Measurements from ENCODE around the gene TIAM1.
A peak's percentile ranks its signal among the peaks of the same experiment; 100 is the strongest.

TIAM1 gene

DNA sequence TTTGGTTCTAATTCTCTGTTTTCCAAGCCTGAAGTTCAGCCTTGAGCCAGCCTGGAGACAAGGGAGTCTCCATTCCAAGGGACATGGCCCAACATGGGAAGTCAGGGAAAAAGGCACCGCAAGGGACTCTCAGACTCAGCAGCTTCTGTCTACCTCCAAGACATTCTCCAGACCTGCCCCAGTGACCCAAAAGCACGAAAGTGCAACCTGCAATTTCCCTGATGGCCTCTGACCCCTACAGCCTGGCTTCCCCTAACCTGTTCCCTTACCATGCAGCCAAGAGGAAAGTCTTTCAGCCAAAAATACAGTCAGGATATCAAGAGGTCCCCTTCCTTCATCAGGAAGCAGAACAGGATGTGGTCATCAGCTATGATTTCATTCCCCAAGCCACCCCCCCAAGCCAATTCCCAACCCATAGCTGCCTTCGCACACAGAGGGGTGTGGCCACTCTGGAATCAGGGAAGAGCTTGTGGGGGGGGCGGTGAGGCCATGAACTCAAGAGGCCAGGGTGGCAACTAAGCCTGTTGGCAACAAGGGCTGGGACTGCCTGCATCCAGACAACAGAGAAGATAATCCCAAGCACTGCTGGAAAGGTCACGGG is 59.2 kb downstream of the TIAM1 start:
- DNase-seq (ENCODE audit: extremely low read depth, low read depth), result no peak
- no peak for TF ChIP-seq CTCF (IDR thresholded peaks at IDR 0.05; ENCODE audit: low read depth, low read length)

GRCh38 chr21:31283025-31283424 is 61.0 kb downstream of the TIAM1 start:
- no peak for DNase-seq (ENCODE audit: extremely low read depth, low read depth)
- no peak for TF ChIP-seq CTCF (IDR thresholded peaks at IDR 0.05; ENCODE audit: low read depth, low read length)

DNA sequence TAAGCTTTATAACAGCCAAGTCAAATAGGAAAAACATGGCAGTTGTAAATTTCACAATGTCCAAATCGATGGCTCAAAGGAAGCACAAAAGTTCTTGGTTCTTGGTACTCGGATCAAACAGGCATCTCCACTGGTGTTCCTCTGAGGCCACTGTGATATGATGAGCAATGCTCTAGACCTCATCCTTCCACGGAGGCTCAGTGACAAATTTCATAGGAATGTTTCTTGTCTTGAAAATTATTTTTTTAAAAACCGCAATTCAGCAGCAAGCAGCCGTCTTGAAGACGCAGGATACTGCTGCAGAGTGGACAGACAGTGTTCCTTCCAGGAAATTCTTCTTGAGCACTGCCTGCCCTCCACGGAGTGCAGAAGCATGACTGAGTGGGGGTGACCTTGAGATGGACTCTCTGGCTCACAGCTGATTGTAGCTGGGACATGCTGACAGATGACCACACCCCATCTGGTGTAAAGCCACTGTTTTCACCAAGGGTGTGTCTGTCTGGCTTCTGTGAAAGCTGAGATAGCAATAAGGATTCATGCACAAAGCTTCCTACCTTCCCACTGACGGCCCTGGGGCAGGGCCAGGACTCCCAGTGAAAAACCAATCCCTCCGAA is 61.9 kb downstream of the TIAM1 start:
- no peak for TF ChIP-seq CTCF (IDR thresholded peaks at IDR 0.05; ENCODE audit: low read depth, low read length)
- peak; percentile 15 for DNase-seq (ENCODE audit: extremely low read depth, low read depth)

DNA sequence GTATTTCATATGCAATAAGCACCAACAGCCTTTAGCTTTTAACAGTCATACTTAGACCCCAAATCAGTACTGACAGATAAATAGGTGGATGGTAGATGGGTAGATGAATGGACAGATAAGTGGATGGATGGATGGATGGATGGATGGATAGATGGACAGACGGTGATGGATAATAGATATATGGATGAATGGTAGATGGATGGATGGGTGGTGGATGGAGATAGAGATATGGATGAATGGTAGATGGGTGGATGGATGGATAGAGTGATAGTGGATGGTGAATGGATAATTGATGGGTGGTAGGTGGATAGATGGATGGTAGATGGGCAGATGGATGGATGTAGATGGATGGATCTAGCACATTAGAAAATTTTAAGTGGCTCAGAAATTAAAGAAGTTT is 62.5 kb downstream of the TIAM1 start:
- no peak for TF ChIP-seq CTCF (IDR thresholded peaks at IDR 0.05; ENCODE audit: low read depth, low read length)
- no peak for DNase-seq (ENCODE audit: extremely low read depth, low read depth)

GRCh38 chr21:31279986-31280385 is 64.1 kb downstream of the TIAM1 start:
- TF ChIP-seq CTCF (IDR thresholded peaks at IDR 0.05; ENCODE audit: low read depth, low read length), result no peak
- no peak for DNase-seq (ENCODE audit: extremely low read depth, low read depth)

- no peak for TF ChIP-seq CTCF (IDR thresholded peaks at IDR 0.05; ENCODE audit: low read depth, low read length)
- no peak for DNase-seq (ENCODE audit: extremely low read depth, low read depth)
Measured at GRCh38 chr21:31279214-31279613, 64.8 kb downstream of the TIAM1 start.

- DNase-seq (ENCODE audit: extremely low read depth, low read depth), result no peak
- TF ChIP-seq CTCF (IDR thresholded peaks at IDR 0.05; ENCODE audit: low read depth, low read length), result no peak
Measured at GRCh38 chr21:31278511-31279130, 65.4 kb downstream of the TIAM1 start.
